Subcutaneous abdominal adipose tissue (tissue), 5 donors: ENCODE data around the gene PRICKLE2.

Experiments used
- H3K27ac ChIP-seq: one replicate; pipeline ENCODE4 v1.7.0; 2013; ENCODE audit warnings: low read depth, mild to moderate bottlenecking, inconsistent platforms, low read length, moderate library complexity
- H3K27me3 ChIP-seq, 5 donors: one replicate each; pipeline ENCODE4 v1.7.0; 2013; ENCODE audit warnings: low read length in 5 of 5, inconsistent platforms in 1 of 5; ENCODE audit not compliant: control insufficient read depth in 5 of 5, insufficient read depth in 4 of 5
- H3K36me3 ChIP-seq, 5 donors: one replicate each; pipeline ENCODE4 v1.7.0; 2013; ENCODE audit warnings: low read length in 5 of 5; ENCODE audit not compliant: control insufficient read depth in 5 of 5, insufficient read depth in 5 of 5
- H3K4me1 ChIP-seq, 5 donors: one replicate each; pipeline ENCODE4 v1.7.0; 2013; ENCODE audit warnings: low read length in 5 of 5, mild to moderate bottlenecking in 3 of 5, moderate library complexity in 1 of 5; ENCODE audit not compliant: control insufficient read depth in 5 of 5, insufficient read depth in 5 of 5
- H3K4me3 ChIP-seq, 5 donors: one replicate each; pipeline ENCODE4 v1.7.0; 2013; ENCODE audit warnings: low read length in 5 of 5, low read depth in 1 of 5
- H3K9ac ChIP-seq, 5 donors: one replicate each; pipeline ENCODE4 v1.7.0; 2013; ENCODE audit warnings: low read length in 5 of 5, mild to moderate bottlenecking in 4 of 5, moderate library complexity in 3 of 5
- H3K9me3 ChIP-seq, 5 donors: one replicate each; pipeline ENCODE4 v1.7.0; 2013; ENCODE audit warnings: low read length in 5 of 5; ENCODE audit not compliant: control insufficient read depth in 5 of 5
- donor health status: healthy.
- donor health status: healthy.
- donor health status: healthy.
- donor health status: healthy.
- donor health status: healthy.

Gene PRICKLE2

GRCh38 chr3:64215103-64215502, 10.2 kb downstream of the PRICKLE2 start:
- Histone ChIP-seq H3K27me3 (no peaks in the 10 kb centered on the region), H3K4me3 (peak overlapping the region in 2 of 5 donors; percentile 49 to 64), H3K9me3 (no peaks in the 10 kb centered on the region), H3K36me3 (no peaks in the 10 kb centered on the region), H3K27ac (peak overlapping the region; percentile 98), H3K4me1 (peaks cover 13 to 79% (median 75%) of the 10 kb centered on the region in 5 donors), H3K9ac (peak overlapping the region in 4 of 5 donors; percentile 16 to 73 (median 54))

- H3K27ac ChIP-seq = peak overlapping the region; percentile 98
- H3K9ac ChIP-seq = peak overlapping the region; percentile 7 to 73 (median 53)
- no peaks in the 10 kb centered on the region for H3K27me3 ChIP-seq
- peak overlapping the region; percentile 17 to 64 (median 32) for H3K4me3 ChIP-seq
- no peaks in the 10 kb centered on the region for H3K36me3 ChIP-seq
- H3K9me3 ChIP-seq = no peaks in the 10 kb centered on the region
- H3K4me1 ChIP-seq = peaks cover 19 to 79% (median 75%) of the 10 kb centered on the region in 5 donors
Measured at GRCh38 chr3:64214381-64215018, 10.8 kb downstream of the PRICKLE2 start.

- no peaks in the 10 kb centered on the region for H3K9me3 ChIP-seq
- H3K27me3 ChIP-seq = no peaks in the 10 kb centered on the region
- H3K36me3 ChIP-seq = no peaks in the 10 kb centered on the region
- peak overlapping the region; percentile 17 to 64 (median 32) for H3K4me3 ChIP-seq
- peak overlapping the region; percentile 7 to 73 (median 54) for H3K9ac ChIP-seq
- peaks cover 17 to 76% (median 73%) of the 10 kb centered on the region in 5 donors for H3K4me1 ChIP-seq
- H3K27ac ChIP-seq = peak overlapping the region; percentile 98
Measured at GRCh38 chr3:64213962-64214379, 11.3 kb downstream of the PRICKLE2 start.

GRCh38 chr3:64213224-64213878, 11.9 kb downstream of the PRICKLE2 start:
- H3K4me1 ChIP-seq = peaks cover 15 to 70% (median 67%) of the 10 kb centered on the region in 5 donors
- H3K9me3 ChIP-seq = no peaks in the 10 kb centered on the region
- H3K27me3 ChIP-seq = no peaks in the 10 kb centered on the region
- no peaks in the 10 kb centered on the region for H3K36me3 ChIP-seq
- peak overlapping the region in 4 of 5 donors; percentile 17 to 64 (median 34) for H3K4me3 ChIP-seq
- peak overlapping the region; percentile 7 to 73 (median 54) for H3K9ac ChIP-seq
- peak overlapping the region; percentile 98 for H3K27ac ChIP-seq

- H3K4me3 ChIP-seq = peak overlapping the region in 2 of 5 donors; percentile 14 to 51
- peaks cover 15 to 64% (median 58%) of the 10 kb centered on the region in 5 donors for H3K4me1 ChIP-seq
- H3K27me3 ChIP-seq = no peaks in the 10 kb centered on the region
Measured at GRCh38 chr3:64209866-64210621, 15.2 kb downstream of the PRICKLE2 start.

GRCh38 chr3:64207289-64208080, 17.8 kb downstream of the PRICKLE2 start:
- H3K4me3 ChIP-seq = no peak overlapping the region
- peak overlapping the region in 1 of 5 donors; percentile 5 for H3K9ac ChIP-seq
- no peaks in the 10 kb centered on the region for H3K9me3 ChIP-seq
- H3K27ac ChIP-seq = peak overlapping the region; percentile 54
- peaks cover 13 to 43% (median 33%) of the 10 kb centered on the region in 5 donors for H3K4me1 ChIP-seq
- H3K36me3 ChIP-seq = no peaks in the 10 kb centered on the region
- no peaks in the 10 kb centered on the region for H3K27me3 ChIP-seq

More at GRCh38 chr3:64209866-64210621, 15.2 kb downstream of the PRICKLE2 start:
- Histone ChIP-seq H3K36me3 (no peaks in the 10 kb centered on the region), H3K27ac (peak overlapping the region; percentile 96), H3K9me3 (no peaks in the 10 kb centered on the region), H3K9ac (peak overlapping the region in 2 of 5 donors; percentile 28 to 54)

GRCh38 chr3:64203969-64204908, 21.0 kb downstream of the PRICKLE2 start:
- Histone ChIP-seq H3K27ac (peak overlapping the region; percentile 27), H3K9me3 (no peaks in the 10 kb centered on the region), H3K27me3 (no peaks in the 10 kb centered on the region), H3K4me3 (no peak overlapping the region), H3K9ac (no peak overlapping the region), H3K4me1 (peaks cover 5 to 28% (median 16%) of the 10 kb centered on the region in 5 donors), H3K36me3 (no peaks in the 10 kb centered on the region)

GRCh38 chr3:64203216-64203615, 22.1 kb downstream of the PRICKLE2 start:
- Histone ChIP-seq H3K27ac (no peak overlapping the region), H3K36me3 (peaks cover 2 to 5% (median 5%) of the 10 kb centered on the region in 5 donors), H3K27me3 (no peaks in the 10 kb centered on the region), H3K9ac (no peak overlapping the region), H3K4me3 (no peak overlapping the region), H3K9me3 (no peaks in the 10 kb centered on the region), H3K4me1 (peaks cover 5 to 32% (median 18%) of the 10 kb centered on the region in 5 donors)
